Ishikawa (cell line): ENCODE measurements around the gene TAF10.

Source experiments
- CEBPB ChIP-seq: IDR thresholded peaks from 2 replicates; pipeline ENCODE4 v1.6.1; 2012
- CREB1 ChIP-seq: IDR thresholded peaks from 2 replicates; pipeline ENCODE4 v1.6.1; 2012; ENCODE audit warnings: low read depth
- EGR1 ChIP-seq: IDR thresholded peaks from 2 replicates; pipeline ENCODE4 v1.6.1; 2012
- EP300 ChIP-seq: IDR thresholded peaks from 2 replicates; pipeline ENCODE4 v1.6.1; 2012; ENCODE audit warnings: borderline replicate concordance
- FOXM1 ChIP-seq: IDR thresholded peaks from 2 replicates; pipeline ENCODE4 v1.6.1; 2012; ENCODE audit warnings: low read depth, borderline replicate concordance
- MAX ChIP-seq: IDR thresholded peaks from 2 replicates; pipeline ENCODE4 v1.6.1; 2012
- NFIC ChIP-seq: IDR thresholded peaks from 2 replicates; pipeline ENCODE4 v1.6.1; 2012
- RAD21 ChIP-seq: IDR thresholded peaks from 2 replicates; pipeline ENCODE4 v1.6.1; 2012; ENCODE audit warnings: low read depth
- REST ChIP-seq: IDR thresholded peaks from 2 replicates; pipeline ENCODE4 v1.6.1; 2012; ENCODE audit warnings: low read depth, mild to moderate bottlenecking
- TAF1 ChIP-seq: IDR thresholded peaks from 2 replicates; pipeline ENCODE4 v1.6.1; 2012; ENCODE audit warnings: low read depth, mild to moderate bottlenecking
- TCF12 ChIP-seq: IDR thresholded peaks from 2 replicates; pipeline ENCODE4 v1.6.1; 2012; ENCODE audit warnings: low read depth
- TEAD4 ChIP-seq: IDR thresholded peaks from 2 replicates; pipeline ENCODE4 v1.6.1; 2012
- USF1 ChIP-seq: IDR thresholded peaks from 2 replicates; pipeline ENCODE4 v1.6.1; 2012
- YY1 ChIP-seq: IDR thresholded peaks from 2 replicates; pipeline ENCODE4 v1.6.1; 2012; ENCODE audit warnings: low read depth
- ZBTB7A ChIP-seq: IDR thresholded peaks from 2 replicates; pipeline ENCODE4 v1.6.1; 2012; ENCODE audit warnings: low read depth

TAF10 gene

GRCh38 chr11:6614446-6614845 is 2.4 kb upstream of the TAF10 start:
- no peak for TF ChIP-seq USF1
- no peak for TF ChIP-seq TCF12
- TF ChIP-seq EP300: no peak
- no peak for TF ChIP-seq CREB1
- no peak for TF ChIP-seq NFIC

GRCh38 chr11:6613496-6613895 is 1.5 kb upstream of the TAF10 start:
- no peak for TF ChIP-seq REST
- no peak for TF ChIP-seq RAD21
- TF ChIP-seq FOXM1: no peak
- no peak for TF ChIP-seq USF1
- TF ChIP-seq MAX: no peak
- TF ChIP-seq ZBTB7A: no peak
- no peak for TF ChIP-seq EP300
- no peak for TF ChIP-seq CEBPB
- TF ChIP-seq NFIC: no peak
- TF ChIP-seq CREB1: no peak
- no peak for TF ChIP-seq TCF12
- no peak for TF ChIP-seq TEAD4
- no peak for TF ChIP-seq TAF1
- no peak for TF ChIP-seq YY1
- TF ChIP-seq EGR1: no peak

- no peak for TF ChIP-seq ZBTB7A
- TF ChIP-seq CEBPB: no peak
- TF ChIP-seq TCF12: no peak
- TF ChIP-seq TAF1: no peak
- TF ChIP-seq USF1: no peak
- TF ChIP-seq TEAD4: no peak
- TF ChIP-seq YY1: no peak
- no peak for TF ChIP-seq EP300
- no peak for TF ChIP-seq FOXM1
- TF ChIP-seq MAX: no peak
- TF ChIP-seq NFIC: no peak
- TF ChIP-seq REST: no peak
- no peak for TF ChIP-seq CREB1
- TF ChIP-seq EGR1: no peak
Observed at GRCh38 chr11:6611963-6612212, 128 bp downstream of the TAF10 start.

GRCh38 chr11:6611092-6611962 is 689 bp downstream of the TAF10 start:
- TF ChIP-seq FOXM1 (no peak), YY1 (no peak), CEBPB (no peak), MAX (no peak), TEAD4 (no peak), NFIC (0 out of 2 replicates have a peak, but pooled peaks have one; percentile 4), USF1 (no peak), EP300 (no peak), TAF1 (no peak)

- TF ChIP-seq MAX (no peak), NFIC (no peak), TAF1 (no peak), ZBTB7A (no peak), RAD21 (no peak), CEBPB (no peak), FOXM1 (no peak), TEAD4 (no peak), EP300 (no peak), REST (no peak), YY1 (no peak), CREB1 (no peak)
Observed at GRCh38 chr11:6610591-6610990, 1.4 kb downstream of the TAF10 start.
